NCI-H524 treated with DMSO at 0.1 percent for 48 hours (cell line): ENCODE results near the gene NDUFS8.

ENCODE experiments used
- DNase-seq: peaks from one replicate; lab custom pipeline; 2025; lab: John Stamatoyannopoulos, UW

NDUFS8 gene

GRCh38 chr11:68036141-68036716 lies 5.7 kb downstream of the NDUFS8 start:
- DNase-seq, result no peak

GRCh38 chr11:68036717-68037239 lies 6.3 kb downstream of the NDUFS8 start:
- DNase-seq, result no peak

- no peak for DNase-seq
These were observed 7.1 kb downstream of the NDUFS8 start for GRCh38 chr11:68037411-68038225.

- no peak for DNase-seq
These were observed 7.8 kb downstream of the NDUFS8 start for GRCh38 chr11:68038226-68038717.

- no peak for DNase-seq
These were observed 8.4 kb downstream of the NDUFS8 start, which contains the start of gene TCIRG1 for GRCh38 chr11:68038718-68039525. Gene TCIRG1, plus strand, starts transcription at chr11:68039025. Its CDS starts 2,247 bp downstream, at chr11:68041272.

GRCh38 chr11:68039526-68040086 lies 9.1 kb downstream of the NDUFS8 start:
- no peak for DNase-seq

- DNase-seq, result peak; percentile 3
These were observed 9.8 kb downstream of the NDUFS8 start for GRCh38 chr11:68040101-68040956.

GRCh38 chr11:68040957-68041591 lies 10.6 kb downstream of the NDUFS8 start:
- no peak for DNase-seq

GRCh38 chr11:68041617-68042218 lies 11.2 kb downstream of the NDUFS8 start:
- DNase-seq, result no peak

- no peak for DNase-seq
These were observed 11.9 kb downstream of the NDUFS8 start for GRCh38 chr11:68042219-68043028.

GRCh38 chr11:68043029-68043348 lies 12.5 kb downstream of the NDUFS8 start:
- no peak for DNase-seq

- DNase-seq, result no peak
These were observed 13.1 kb downstream of the NDUFS8 start for GRCh38 chr11:68043349-68044144.

- DNase-seq, result no peak
These were observed 13.8 kb downstream of the NDUFS8 start for GRCh38 chr11:68044145-68044813.

- DNase-seq, result no peak
These were observed 14.4 kb downstream of the NDUFS8 start for GRCh38 chr11:68044898-68045351.

- no peak for DNase-seq
These were observed 17.2 kb downstream of the NDUFS8 start for GRCh38 chr11:68047437-68048290.

GRCh38 chr11:68048681-68049508 lies 18.4 kb downstream of the NDUFS8 start:
- no peak for DNase-seq
